C4-2B (cell line): ENCODE results near the gene SLC37A2.
A peak's percentile ranks its signal among the peaks of the same experiment; 100 is the strongest.
"Not testable (repeated sequence)": the region's sequence is repeated elsewhere in the genome, so short reads cannot be mapped to it uniquely, and the experiment has no call there.

Experiments
- H3K27ac ChIP-seq: fragments of 450-650 bp; 2 replicates; pipeline ENCODE4 v1.5.1; 2017
- ZFX ChIP-seq: fragments of 450-650 bp; IDR thresholded peaks from 2 replicates; pipeline ENCODE4 v1.6.1; 2017
- TF ChIP-seq, protein P1 (sequence below): fragments of 450-650 bp; conservative IDR thresholded peaks from 2 replicates; pipeline ENCODE4 v1.5.1; 2017; ENCODE audit warnings: mild to moderate bottlenecking

The SLC37A2 gene

DNA sequence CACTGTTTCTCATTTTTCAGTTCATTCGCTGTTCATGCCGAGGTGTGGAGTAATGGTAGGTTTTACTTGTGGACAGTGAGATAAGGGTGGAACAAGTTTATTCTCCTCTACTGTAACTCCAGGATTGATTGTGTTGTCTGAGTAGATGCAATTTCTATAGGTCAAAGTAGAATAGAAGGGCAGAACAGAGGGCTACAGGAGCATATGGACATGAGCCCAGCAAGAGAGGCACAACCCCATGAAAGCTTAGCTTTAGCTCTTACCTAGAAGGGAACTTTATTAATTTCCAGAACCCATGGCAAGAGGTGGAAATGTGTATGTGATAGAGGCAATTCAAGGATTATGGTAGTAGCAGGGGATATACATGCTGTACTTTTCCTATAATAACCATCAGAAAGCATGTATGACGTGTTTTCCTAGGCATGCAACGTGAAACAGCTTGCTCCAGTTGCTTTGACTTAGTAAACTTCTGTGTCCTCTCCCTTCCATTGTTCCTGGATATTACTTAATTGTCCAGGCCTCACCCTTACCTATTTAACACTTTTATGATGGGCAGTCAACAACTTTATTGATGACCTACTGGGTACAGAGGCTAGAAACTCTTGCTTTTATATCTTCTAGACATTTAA is 13.8 kb upstream of the SLC37A2 start:
- TF ChIP-seq, protein P1, sequence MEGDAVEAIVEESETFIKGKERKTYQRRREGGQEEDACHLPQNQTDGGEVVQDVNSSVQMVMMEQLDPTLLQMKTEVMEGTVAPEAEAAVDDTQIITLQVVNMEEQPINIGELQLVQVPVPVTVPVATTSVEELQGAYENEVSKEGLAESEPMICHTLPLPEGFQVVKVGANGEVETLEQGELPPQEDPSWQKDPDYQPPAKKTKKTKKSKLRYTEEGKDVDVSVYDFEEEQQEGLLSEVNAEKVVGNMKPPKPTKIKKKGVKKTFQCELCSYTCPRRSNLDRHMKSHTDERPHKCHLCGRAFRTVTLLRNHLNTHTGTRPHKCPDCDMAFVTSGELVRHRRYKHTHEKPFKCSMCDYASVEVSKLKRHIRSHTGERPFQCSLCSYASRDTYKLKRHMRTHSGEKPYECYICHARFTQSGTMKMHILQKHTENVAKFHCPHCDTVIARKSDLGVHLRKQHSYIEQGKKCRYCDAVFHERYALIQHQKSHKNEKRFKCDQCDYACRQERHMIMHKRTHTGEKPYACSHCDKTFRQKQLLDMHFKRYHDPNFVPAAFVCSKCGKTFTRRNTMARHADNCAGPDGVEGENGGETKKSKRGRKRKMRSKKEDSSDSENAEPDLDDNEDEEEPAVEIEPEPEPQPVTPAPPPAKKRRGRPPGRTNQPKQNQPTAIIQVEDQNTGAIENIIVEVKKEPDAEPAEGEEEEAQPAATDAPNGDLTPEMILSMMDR: no peak
- no peak for TF ChIP-seq ZFX
- no peak overlapping the region for H3K27ac ChIP-seq

DNA sequence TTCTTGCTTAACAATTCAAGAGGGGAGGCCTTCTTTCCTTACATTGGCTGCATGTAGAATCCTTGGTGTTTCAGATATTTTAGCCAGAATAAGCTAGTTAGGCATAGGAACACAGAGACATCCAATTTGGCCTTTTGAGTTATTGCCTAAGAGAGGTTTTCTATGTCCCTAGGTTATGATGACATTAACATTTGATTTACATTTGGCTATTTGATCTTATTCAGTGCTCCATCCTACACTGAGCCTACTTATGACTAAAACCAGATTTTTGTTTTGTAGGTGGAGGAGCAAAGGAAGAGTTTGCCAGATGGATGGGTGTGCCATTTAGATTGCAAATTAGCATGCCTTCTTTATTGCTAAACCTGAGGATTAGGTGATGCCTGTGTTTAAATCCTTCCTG is 11.1 kb upstream of the SLC37A2 start:
- TF ChIP-seq, protein P1: no peak
- no peak for TF ChIP-seq ZFX
- H3K27ac ChIP-seq: no peak overlapping the region

- TF ChIP-seq ZFX: no peak
- TF ChIP-seq, protein P1: no peak
- no peak overlapping the region for H3K27ac ChIP-seq
Measured at GRCh38 chr11:125053167-125053566, 9.9 kb upstream of the SLC37A2 start.

DNA sequence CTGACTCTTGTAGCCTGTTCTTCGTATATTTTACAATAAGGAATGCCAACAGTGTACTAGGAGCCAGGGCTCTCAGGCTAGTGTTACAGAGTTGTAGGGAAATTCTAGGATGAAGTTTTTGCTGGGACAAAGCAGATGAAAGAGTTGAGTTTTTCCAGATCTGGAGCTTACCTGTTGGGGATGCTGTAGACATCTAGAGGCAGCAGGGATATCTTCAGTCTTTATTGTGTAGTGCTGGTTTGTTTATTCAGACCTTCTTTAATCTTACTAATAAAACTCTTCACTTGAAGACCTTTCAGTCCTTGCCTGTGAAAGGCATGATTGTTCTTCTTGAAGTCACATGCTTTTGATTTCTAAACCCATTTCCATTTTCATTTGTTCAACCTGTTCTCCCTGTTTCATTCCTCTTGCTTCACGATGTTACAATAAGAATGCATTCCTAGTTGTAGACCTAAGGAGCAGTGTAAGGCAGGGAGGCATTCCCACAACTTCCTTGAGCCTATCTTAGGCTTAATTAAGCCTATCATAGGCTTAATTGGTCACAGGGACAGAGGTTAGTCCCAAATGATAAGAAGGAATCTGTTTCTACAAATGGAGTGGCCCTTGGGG is 7.9 kb upstream of the SLC37A2 start:
- no peak overlapping the region for H3K27ac ChIP-seq
- TF ChIP-seq, protein P1: peak; percentile 21
- TF ChIP-seq ZFX: no peak

- H3K27ac ChIP-seq: not testable (repeated sequence)
Measured at GRCh38 chr11:125056111-125056510, 7.0 kb upstream of the SLC37A2 start.

DNA sequence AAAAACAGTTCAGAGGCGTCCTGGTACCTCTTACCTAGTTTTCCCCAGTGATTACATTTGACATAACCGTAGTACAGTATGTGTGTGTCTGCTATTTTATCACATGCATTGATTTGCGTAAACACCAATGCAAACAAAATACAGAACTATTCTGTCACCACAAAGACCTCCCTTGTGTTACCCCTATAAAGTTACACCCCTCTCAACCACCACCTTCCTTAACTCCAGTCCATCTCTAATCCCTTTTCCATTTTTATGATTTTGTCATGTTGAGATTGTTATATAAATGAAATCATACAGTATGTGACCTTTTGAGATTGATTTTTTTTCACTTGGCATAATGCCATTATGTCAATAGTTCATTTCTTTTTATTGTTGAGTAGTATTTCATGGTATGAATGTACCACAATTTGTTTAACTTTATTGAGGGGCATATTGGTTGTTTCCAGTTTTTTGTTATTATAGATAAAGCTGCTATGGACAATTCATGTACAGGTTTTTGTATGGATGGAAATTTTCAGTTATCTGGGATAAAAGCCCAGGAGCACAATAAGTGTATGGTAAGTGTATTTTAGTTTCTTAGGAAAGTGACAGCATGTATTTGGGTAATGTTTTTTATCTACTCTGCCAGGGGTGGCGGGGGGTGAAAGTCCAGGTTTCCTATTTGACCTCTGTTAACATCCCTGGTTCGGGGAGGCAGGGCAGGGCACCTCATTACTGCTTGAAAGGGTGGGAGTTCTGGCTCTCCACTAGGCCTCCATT is 6.0 kb upstream of the SLC37A2 start:
- TF ChIP-seq, protein P1: no peak
- no peak for TF ChIP-seq ZFX
- H3K27ac ChIP-seq: no peak overlapping the region

GRCh38 chr11:125057693-125058016 is 5.5 kb upstream of the SLC37A2 start:
- H3K27ac ChIP-seq: no peak overlapping the region
- TF ChIP-seq, protein P1: no peak
